WI38 (cell line): ENCODE results near the gene SCART1.

ENCODE experiments used
- H3K4me3 ChIP-seq: 2 replicates; pipeline ENCODE4 v1.5.1; 2011; ENCODE audit warnings: low read depth, mild to moderate bottlenecking, control low read depth, low read length
- TF ChIP-seq, protein P1 (sequence below): IDR thresholded peaks from 2 replicates; pipeline ENCODE4 v1.5.1; 2012; ENCODE audit warnings: low read depth, mild to moderate bottlenecking, control low read depth, low read length

SCART1 gene

DNA sequence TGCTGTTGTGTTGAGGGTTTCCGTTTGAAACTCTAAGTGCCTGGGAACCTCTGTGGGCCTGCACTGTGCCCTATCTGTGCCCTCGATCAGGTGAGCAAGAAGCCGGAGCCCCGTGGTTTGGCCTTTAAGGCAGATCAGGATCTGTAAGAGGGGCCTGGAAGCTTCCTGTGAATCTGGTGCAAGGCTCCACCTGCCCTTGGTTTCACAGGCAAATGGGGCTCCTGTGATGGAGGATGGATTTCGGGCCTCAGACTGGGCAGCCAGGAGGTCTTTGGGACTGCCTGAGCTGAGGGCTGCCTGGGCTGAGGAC lies 21.6 kb downstream of the SCART1 start:
- TF ChIP-seq, protein P1, sequence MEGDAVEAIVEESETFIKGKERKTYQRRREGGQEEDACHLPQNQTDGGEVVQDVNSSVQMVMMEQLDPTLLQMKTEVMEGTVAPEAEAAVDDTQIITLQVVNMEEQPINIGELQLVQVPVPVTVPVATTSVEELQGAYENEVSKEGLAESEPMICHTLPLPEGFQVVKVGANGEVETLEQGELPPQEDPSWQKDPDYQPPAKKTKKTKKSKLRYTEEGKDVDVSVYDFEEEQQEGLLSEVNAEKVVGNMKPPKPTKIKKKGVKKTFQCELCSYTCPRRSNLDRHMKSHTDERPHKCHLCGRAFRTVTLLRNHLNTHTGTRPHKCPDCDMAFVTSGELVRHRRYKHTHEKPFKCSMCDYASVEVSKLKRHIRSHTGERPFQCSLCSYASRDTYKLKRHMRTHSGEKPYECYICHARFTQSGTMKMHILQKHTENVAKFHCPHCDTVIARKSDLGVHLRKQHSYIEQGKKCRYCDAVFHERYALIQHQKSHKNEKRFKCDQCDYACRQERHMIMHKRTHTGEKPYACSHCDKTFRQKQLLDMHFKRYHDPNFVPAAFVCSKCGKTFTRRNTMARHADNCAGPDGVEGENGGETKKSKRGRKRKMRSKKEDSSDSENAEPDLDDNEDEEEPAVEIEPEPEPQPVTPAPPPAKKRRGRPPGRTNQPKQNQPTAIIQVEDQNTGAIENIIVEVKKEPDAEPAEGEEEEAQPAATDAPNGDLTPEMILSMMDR, result no peak
- no peak overlapping the region for H3K4me3 ChIP-seq

DNA sequence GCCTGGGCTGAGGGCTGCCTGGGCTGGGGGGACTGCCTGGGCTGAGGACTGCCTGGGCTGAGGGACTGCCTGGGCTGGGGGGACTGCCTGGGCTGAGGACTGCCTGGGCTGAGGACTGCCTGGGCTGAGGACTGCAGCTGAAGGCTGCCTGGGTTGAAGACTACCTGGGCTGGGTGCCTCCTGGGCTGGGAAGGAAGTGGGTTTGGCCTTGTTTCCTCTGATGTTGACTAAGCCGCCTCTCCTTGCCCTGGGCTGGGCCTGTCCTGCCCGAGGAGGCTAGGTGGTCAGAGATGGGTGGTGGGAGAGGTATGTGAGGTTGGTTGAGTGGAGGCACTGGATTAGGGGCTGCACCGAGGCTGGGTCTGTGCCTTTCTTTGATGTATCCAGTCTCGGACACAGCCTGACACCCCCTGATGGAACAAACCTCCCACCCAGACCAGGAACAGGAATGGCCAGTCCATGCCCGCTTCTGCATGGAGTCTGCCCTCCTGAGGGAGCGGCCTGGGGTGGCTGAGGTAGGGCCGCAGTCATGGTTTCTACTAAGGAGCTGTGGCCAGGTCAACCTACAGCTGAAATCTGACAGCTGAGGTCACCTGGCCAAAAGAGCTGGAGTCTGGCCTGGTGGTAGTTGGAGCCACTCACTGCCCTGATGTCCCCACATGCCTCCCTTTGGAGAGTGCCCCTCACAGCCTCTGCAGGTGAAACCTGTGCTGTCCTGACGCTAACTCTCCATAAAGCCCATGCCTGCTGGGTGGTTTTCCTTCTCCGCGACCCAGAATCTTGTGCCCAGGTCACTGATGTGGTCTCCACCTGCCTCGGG lies 22.3 kb downstream of the SCART1 start:
- no peak overlapping the region for H3K4me3 ChIP-seq
- TF ChIP-seq, protein P1, result no peak

DNA sequence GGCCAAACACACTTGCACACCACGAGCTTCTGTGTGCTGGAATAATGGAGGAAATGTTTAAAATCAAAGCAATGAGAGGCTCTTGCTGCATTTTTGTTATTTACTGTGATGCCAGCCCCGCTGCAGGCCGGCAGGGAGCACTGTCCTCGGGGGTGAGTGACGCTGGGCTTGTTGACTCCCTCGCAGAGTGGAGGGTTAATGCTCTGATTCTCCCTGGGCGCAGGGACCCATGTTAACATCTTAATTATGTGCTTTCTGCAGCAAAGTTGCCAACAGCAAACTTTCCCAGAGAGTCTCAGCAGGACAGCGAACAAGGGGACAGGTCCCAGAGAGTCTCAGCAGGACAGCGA lies 22.9 kb downstream of the SCART1 start:
- TF ChIP-seq, protein P1, result no peak
- no peak overlapping the region for H3K4me3 ChIP-seq

- TF ChIP-seq, protein P1, result no peak
- no peak overlapping the region for H3K4me3 ChIP-seq
Observed at GRCh38 chr10:133481086-133481643, 27.4 kb downstream of the SCART1 start.

DNA sequence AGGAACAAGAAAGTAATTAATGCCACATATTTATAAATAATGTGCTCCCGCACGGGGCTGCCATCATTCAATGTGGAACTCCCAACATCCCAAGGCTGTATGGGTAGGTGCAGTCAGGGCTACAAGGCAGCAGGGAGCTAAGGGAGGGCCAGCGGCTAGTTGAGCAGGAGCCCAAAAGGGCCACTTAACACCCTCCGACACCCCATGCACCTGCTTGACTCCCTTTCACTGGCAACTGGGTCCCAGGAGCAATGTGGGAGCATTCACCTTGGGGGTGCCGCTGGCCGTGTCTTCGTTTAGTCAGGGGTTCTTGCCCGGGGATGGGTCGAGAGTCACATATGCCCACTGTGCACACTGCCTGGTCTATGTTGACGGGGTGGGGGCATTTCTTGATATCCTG lies 27.9 kb downstream of the SCART1 start:
- H3K4me3 ChIP-seq, result no peak overlapping the region
- TF ChIP-seq, protein P1, result no peak

DNA sequence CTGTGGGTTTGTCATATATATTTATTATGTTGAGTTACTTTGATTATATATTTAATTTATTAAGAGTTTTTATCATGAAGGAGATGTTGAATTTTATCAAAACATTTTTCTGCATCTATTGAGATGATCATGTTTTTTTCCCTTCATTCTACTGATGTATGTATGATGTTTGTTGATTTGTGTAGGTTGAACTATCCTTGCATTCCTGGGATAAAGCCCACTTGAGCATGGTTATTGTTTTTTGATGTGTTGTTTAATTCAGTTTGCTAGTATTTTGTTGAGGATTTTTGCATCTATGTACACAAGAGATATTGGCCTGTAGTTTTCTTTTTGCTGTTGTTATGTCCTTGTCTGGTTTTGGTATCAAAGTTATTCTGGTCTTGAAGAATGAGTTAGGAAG lies 31.1 kb downstream of the SCART1 start:
- H3K4me3 ChIP-seq, result no peak overlapping the region
- TF ChIP-seq, protein P1, result no peak

GRCh38 chr10:133487085-133487484 lies 33.3 kb downstream of the SCART1 start:
- H3K4me3 ChIP-seq, result no peak overlapping the region
- TF ChIP-seq, protein P1, result no peak
